Progenitor cell of endocrine pancreas (in vitro differentiated cells): Measurements from ENCODE around the gene CCDC141. TPM values are rescaled to one million over a fixed set of nuclear protein-coding genes. Genes with fewer than 3 reads are reported as not detected.
"Not testable (repeated sequence)": the region's sequence is repeated elsewhere in the genome, so short reads cannot be mapped to it uniquely, and the experiment has no call there.

Source experiments
- DNase-seq: peaks from one replicate; pipeline ENCODE4 v3.0.0; 2021; ENCODE audit warnings: low spot score; ENCODE audit not compliant: unreplicated experiment
- H3K27ac Mint-ChIP-seq: 2 replicates; pipeline ENCODE4 v1.8.0; 2021; ENCODE audit warnings: mild to moderate bottlenecking, moderate library complexity, mixed read lengths
- H3K27me3 Mint-ChIP-seq: 2 replicates; pipeline ENCODE4 v1.8.0; 2021; ENCODE audit warnings: mixed read lengths
- H3K36me3 Mint-ChIP-seq: 2 replicates; pipeline ENCODE4 v1.8.0; 2022; ENCODE audit warnings: mixed read lengths; ENCODE audit not compliant: insufficient read depth
- H3K4me1 Mint-ChIP-seq: 2 replicates; pipeline ENCODE4 v1.8.0; 2021; ENCODE audit warnings: low read depth, mixed read lengths
- H3K4me3 Mint-ChIP-seq: 2 replicates; pipeline ENCODE4 v1.8.0; 2021; ENCODE audit warnings: low read depth, mild to moderate bottlenecking, moderate library complexity, mixed read lengths
- H3K9me3 Mint-ChIP-seq: 2 replicates; pipeline ENCODE4 v1.8.0; 2021; ENCODE audit warnings: low read depth, mixed read lengths
- CTCF ChIP-seq: fragments of 200-600 bp; sonication (generic); IDR thresholded peaks from one replicate; pipeline ENCODE4 v1.5.0; 2021; ENCODE audit warnings: antibody characterized with exemption, mild to moderate bottlenecking; ENCODE audit not compliant: unreplicated experiment
- total RNA-seq: library from RNA; stranded (reverse); gene quantifications from 2 replicates; pipeline ENCODE4 v1.2.1, GENCODE V29; 2021

CCDC141 gene
- total RNA-seq, 1 donor from 2014 or later = 14.8 TPM

- Mint-ChIP-seq H3K4me3 (no peak overlapping the region), H3K36me3 (peaks cover 5% of the 10 kb centered on the region), H3K27me3 (no peaks in the 10 kb centered on the region), H3K27ac (no peak overlapping the region), H3K4me1 (peaks cover 11% of the 10 kb centered on the region), H3K9me3 (peaks cover 8% of the 10 kb centered on the region)
- TF ChIP-seq CTCF = no peak
- no peak for DNase-seq
Observed at GRCh38 chr2:179019260-179019659, 30.7 kb downstream of the CCDC141 start.

GRCh38 chr2:179017773-179018357 lies 32.1 kb downstream of the CCDC141 start:
- no peak for TF ChIP-seq CTCF
- Mint-ChIP-seq H3K4me1 (peaks cover 11% of the 10 kb centered on the region), H3K4me3 (no peak overlapping the region), H3K36me3 (peaks cover 14% of the 10 kb centered on the region), H3K27ac (no peak overlapping the region), H3K27me3 (no peaks in the 10 kb centered on the region), H3K9me3 (peaks cover 18% of the 10 kb centered on the region)
- no peak for DNase-seq

GRCh38 chr2:179014189-179014588 lies 35.7 kb downstream of the CCDC141 start:
- peaks cover 50% of the 10 kb centered on the region for H3K9me3 Mint-ChIP-seq
- H3K4me3 Mint-ChIP-seq, H3K27ac Mint-ChIP-seq, DNase-seq, H3K4me1 Mint-ChIP-seq, H3K27me3 Mint-ChIP-seq: not testable (repeated sequence)
- H3K36me3 Mint-ChIP-seq = peaks cover 22% of the 10 kb centered on the region

- DNase-seq = no peak
- Mint-ChIP-seq H3K27ac (peak overlapping the region; percentile 81), H3K4me1 (peaks cover 20% of the 10 kb centered on the region), H3K36me3 (peaks cover 10% of the 10 kb centered on the region), H3K27me3 (no peaks in the 10 kb centered on the region), H3K9me3 (peaks cover 27% of the 10 kb centered on the region), H3K4me3 (no peak overlapping the region)
- TF ChIP-seq CTCF = no peak
Observed at GRCh38 chr2:179005976-179006375, 44.0 kb downstream of the CCDC141 start.

GRCh38 chr2:178999476-178999875 lies 50.5 kb downstream of the CCDC141 start:
- H3K4me3 Mint-ChIP-seq = no peak overlapping the region
- peaks cover 10% of the 10 kb centered on the region for H3K36me3 Mint-ChIP-seq
- no peak for TF ChIP-seq CTCF
- no peaks in the 10 kb centered on the region for H3K27me3 Mint-ChIP-seq
- no peak for DNase-seq
- peaks cover 18% of the 10 kb centered on the region for H3K9me3 Mint-ChIP-seq
- peaks cover 2% of the 10 kb centered on the region for H3K4me1 Mint-ChIP-seq
- no peak overlapping the region for H3K27ac Mint-ChIP-seq

- H3K36me3 Mint-ChIP-seq = peaks cover 11% of the 10 kb centered on the region
- H3K4me1 Mint-ChIP-seq = peaks cover 2% of the 10 kb centered on the region
- H3K9me3 Mint-ChIP-seq = peaks cover 19% of the 10 kb centered on the region
- no peak overlapping the region for H3K4me3 Mint-ChIP-seq
- H3K27ac Mint-ChIP-seq = no peak overlapping the region
- no peak for DNase-seq
- no peak for TF ChIP-seq CTCF
- H3K27me3 Mint-ChIP-seq = no peaks in the 10 kb centered on the region
Observed at GRCh38 chr2:178998539-178998938, 51.4 kb downstream of the CCDC141 start.
